ENCODE measurements around the gene CXCL14. TPM values are rescaled to one million over a fixed set of nuclear protein-coding genes. Genes with fewer than 3 reads are reported as not detected.

The CXCL14 gene
- total and polyA plus RNA-seq, 2 donors from 2014 or later: 104 to 414 TPM

DNA sequence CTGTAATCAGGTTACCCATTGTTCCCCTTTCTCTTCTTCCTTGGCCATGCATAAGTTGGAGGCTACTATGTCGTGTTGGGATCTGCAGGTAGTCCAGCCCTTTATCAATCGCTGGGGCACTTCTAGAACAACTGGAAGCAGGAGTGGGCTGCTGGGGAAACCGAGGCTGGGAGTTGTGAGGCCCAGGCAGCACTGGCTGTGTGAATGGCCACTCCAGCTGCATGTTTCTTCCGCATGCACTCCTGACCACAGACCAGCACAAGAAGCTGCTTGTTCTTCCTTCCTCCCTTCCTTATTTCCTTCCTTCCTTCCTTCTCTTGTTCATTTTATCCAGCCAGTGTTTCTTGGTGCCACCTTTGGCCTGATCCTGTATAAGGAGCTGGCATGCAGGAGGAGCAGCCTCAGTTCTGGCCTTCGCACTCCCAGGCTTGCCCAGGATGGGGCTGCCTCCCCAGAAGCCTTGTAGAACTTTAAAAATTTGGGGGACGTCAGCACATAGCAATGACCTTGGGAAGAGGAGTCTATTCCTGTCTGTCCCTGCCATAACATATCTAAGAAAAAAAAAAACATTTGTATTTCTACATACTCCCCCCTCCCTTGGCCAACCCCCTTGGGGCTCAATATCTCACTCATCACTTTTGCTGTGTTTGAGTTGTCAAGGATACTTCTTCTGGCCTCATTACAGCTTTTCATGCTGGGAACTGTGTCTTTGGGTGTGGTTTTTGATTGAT lies 20.8 kb upstream of the CXCL14 start:
- no peak overlapping the region for H3K27ac ChIP-seq (ENCODE audit: low read depth in 2 of 2, low read length in 2 of 2)
- H3K36me3 ChIP-seq (ENCODE audit: control insufficient read depth in 2 of 3, insufficient read depth in 3 of 3, low read length in 3 of 3): no peaks in the 10 kb centered on the region
- FAIRE-seq (no peak), DNase-seq (no peak)
- intact Hi-C loops (cut with DNase I): no loop called here
- TF ChIP-seq, protein P1, sequence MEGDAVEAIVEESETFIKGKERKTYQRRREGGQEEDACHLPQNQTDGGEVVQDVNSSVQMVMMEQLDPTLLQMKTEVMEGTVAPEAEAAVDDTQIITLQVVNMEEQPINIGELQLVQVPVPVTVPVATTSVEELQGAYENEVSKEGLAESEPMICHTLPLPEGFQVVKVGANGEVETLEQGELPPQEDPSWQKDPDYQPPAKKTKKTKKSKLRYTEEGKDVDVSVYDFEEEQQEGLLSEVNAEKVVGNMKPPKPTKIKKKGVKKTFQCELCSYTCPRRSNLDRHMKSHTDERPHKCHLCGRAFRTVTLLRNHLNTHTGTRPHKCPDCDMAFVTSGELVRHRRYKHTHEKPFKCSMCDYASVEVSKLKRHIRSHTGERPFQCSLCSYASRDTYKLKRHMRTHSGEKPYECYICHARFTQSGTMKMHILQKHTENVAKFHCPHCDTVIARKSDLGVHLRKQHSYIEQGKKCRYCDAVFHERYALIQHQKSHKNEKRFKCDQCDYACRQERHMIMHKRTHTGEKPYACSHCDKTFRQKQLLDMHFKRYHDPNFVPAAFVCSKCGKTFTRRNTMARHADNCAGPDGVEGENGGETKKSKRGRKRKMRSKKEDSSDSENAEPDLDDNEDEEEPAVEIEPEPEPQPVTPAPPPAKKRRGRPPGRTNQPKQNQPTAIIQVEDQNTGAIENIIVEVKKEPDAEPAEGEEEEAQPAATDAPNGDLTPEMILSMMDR (IDR thresholded peaks at IDR 0.05; ENCODE audit: borderline replicate concordance, extremely low read depth, insufficient read depth): no peak
- H3K27me3 ChIP-seq (ENCODE audit: control insufficient read depth, insufficient read depth, low read length): no peaks in the 10 kb centered on the region
- no peak overlapping the region for H3K9ac ChIP-seq (ENCODE audit: low read length in 3 of 3)
- no peaks in the 10 kb centered on the region for H3K9me3 ChIP-seq (ENCODE audit: control insufficient read depth in 2 of 3, insufficient read depth in 1 of 3, low read length in 3 of 3)
- H3K4me3 ChIP-seq (ENCODE audit: low read length in 3 of 3): no peak overlapping the region
- peaks cover 0 to 17% (median 6%) of the 10 kb centered on the region in 3 donors for H3K4me1 ChIP-seq (ENCODE audit: control insufficient read depth in 2 of 3, insufficient read depth in 2 of 3, low read depth in 1 of 3, low read length in 3 of 3)

DNA sequence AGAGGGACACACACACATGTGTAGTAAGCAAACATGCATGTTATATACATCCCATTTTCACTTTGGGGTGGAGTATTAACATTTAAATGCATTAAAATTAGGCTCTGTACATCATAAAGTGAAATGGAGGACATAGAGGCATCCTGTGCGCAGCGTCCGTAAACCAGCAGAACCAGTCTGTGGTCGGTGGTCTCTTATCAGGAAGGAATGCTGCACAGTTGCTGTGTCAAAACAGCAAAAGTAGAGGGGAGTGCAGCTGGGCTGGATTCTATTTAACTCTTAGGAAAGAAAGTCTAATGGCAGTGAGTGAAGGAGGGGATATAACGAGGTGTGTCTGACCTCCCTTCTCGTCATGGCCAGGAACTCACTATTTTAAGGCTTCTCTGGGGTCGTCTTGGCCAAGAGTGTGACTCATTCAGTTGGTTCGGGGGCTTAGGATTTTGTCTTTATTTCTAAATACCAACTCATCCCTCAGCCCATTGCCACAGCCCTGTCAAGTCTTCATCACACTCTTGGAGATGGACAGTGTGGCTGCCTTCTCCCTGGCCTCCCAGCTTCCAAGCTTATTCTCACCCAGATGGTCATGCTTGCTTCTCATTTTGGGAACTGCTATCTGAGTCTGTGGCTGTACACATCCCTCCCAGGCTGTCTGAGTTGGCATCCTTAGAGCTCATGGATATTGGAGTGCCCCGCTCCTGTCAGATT lies 20.1 kb upstream of the CXCL14 start:
- TF ChIP-seq, protein P1 (IDR thresholded peaks at IDR 0.05; ENCODE audit: borderline replicate concordance, extremely low read depth, insufficient read depth): no peak
- intact Hi-C loops (cut with DNase I): no loop called here
- no peak for FAIRE-seq

DNA sequence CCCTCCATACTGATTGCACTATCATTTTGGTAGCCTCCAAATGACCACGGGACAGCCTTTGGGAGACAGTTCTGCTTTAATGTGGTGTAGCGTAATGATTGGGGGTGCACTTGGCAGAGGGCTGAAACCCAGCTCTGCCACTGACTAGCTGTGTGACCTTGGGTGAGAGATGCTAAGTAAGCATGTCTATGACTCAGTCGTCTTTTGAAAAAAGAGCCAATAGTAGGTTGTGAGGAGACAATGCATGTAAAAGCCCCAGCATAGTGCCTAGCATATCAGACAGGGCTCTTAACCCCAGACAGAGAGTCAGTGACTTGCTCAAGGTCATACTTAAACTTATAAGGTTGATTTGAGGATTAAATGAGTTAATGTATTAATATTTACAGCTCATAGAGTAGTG lies 18.0 kb upstream of the CXCL14 start:
- intact Hi-C loops (cut with DNase I): no loop called here
- no peak overlapping the region for H3K9ac ChIP-seq (ENCODE audit: low read length in 3 of 3)
- no peaks in the 10 kb centered on the region for H3K27me3 ChIP-seq (ENCODE audit: control insufficient read depth, insufficient read depth, low read length)
- peaks cover 0 to 5% (median 0%) of the 10 kb centered on the region in 3 donors for H3K4me1 ChIP-seq (ENCODE audit: control insufficient read depth in 2 of 3, insufficient read depth in 2 of 3, low read depth in 1 of 3, low read length in 3 of 3)
- H3K36me3 ChIP-seq (ENCODE audit: control insufficient read depth in 2 of 3, insufficient read depth in 3 of 3, low read length in 3 of 3): no peaks in the 10 kb centered on the region
- no peak for FAIRE-seq
- no peak overlapping the region for H3K27ac ChIP-seq (ENCODE audit: low read depth in 2 of 2, low read length in 2 of 2)
- H3K9me3 ChIP-seq (ENCODE audit: control insufficient read depth in 2 of 3, insufficient read depth in 1 of 3, low read length in 3 of 3): no peaks in the 10 kb centered on the region
- TF ChIP-seq, protein P1 (IDR thresholded peaks at IDR 0.05; ENCODE audit: borderline replicate concordance, extremely low read depth, insufficient read depth): no peak
- H3K4me3 ChIP-seq (ENCODE audit: low read length in 3 of 3): no peak overlapping the region
- no peak for DNase-seq

More for the DNA sequence above, 20.1 kb upstream of the CXCL14 start:
- Histone ChIP-seq H3K9me3 (ENCODE audit: control insufficient read depth in 2 of 3, insufficient read depth in 1 of 3, low read length in 3 of 3) (no peaks in the 10 kb centered on the region), H3K36me3 (ENCODE audit: control insufficient read depth in 2 of 3, insufficient read depth in 3 of 3, low read length in 3 of 3) (no peaks in the 10 kb centered on the region), H3K27me3 (ENCODE audit: control insufficient read depth, insufficient read depth, low read length) (no peaks in the 10 kb centered on the region), H3K4me3 (ENCODE audit: low read length in 3 of 3) (no peak overlapping the region), H3K9ac (ENCODE audit: low read length in 3 of 3) (no peak overlapping the region), H3K4me1 (ENCODE audit: control insufficient read depth in 2 of 3, insufficient read depth in 2 of 3, low read depth in 1 of 3, low read length in 3 of 3) (peaks cover 0 to 16% (median 6%) of the 10 kb centered on the region in 3 donors), H3K27ac (ENCODE audit: low read depth in 2 of 2, low read length in 2 of 2) (no peak overlapping the region)
- DNase-seq: no peak
